ENCODE measurements around the gene ACAP1.

ACAP1 gene, protein sequence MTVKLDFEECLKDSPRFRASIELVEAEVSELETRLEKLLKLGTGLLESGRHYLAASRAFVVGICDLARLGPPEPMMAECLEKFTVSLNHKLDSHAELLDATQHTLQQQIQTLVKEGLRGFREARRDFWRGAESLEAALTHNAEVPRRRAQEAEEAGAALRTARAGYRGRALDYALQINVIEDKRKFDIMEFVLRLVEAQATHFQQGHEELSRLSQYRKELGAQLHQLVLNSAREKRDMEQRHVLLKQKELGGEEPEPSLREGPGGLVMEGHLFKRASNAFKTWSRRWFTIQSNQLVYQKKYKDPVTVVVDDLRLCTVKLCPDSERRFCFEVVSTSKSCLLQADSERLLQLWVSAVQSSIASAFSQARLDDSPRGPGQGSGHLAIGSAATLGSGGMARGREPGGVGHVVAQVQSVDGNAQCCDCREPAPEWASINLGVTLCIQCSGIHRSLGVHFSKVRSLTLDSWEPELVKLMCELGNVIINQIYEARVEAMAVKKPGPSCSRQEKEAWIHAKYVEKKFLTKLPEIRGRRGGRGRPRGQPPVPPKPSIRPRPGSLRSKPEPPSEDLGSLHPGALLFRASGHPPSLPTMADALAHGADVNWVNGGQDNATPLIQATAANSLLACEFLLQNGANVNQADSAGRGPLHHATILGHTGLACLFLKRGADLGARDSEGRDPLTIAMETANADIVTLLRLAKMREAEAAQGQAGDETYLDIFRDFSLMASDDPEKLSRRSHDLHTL

DNA sequence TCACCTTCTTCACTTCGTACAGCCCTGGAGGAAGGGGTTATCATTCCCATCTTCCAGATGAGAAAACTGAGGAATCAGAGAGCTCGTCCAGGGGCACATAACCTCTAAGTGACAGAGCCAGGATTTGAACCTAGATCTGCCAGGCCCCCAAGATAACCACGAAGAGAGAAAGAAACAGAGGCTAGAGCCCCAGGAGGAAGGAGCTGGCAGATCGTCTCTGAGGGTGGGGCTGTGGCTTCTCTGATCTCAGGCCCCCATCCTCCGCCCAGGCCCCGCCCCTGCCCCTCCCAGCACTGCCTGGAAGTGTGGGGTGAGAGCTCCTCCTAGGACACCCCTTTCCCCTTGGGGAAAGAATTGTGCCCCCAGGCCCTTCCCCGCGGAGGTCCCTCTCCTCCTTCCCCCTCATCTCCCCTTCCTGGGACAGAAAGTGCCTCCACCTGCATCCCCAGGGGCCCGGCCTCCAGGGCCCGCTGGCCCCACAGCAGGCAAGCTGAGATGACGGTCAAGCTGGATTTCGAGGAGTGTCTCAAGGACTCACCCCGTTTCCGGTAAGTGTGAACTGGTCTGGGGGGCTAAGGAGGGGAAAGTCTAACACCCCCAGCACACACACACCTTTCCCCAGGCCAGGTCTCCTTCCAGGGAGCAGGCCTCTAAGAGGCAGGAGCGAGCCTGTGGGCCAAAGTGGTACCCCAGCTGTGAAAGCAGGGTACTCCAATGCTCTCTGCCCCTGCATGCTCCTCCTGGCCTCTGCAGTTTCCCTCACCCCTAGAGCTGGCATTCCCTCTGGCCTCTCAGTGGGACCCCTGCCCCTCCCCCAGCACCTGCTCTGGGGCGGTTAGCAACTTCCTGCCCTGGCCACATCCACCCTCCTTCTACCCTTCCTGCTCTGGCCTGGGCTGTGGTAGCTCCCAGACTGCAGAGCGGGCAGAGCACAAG is at the start of gene ACAP1:
TSS of gene ACAP1 (plus strand) at position 290 of the 936 bp plus-strand sequence. CDS start at position 496, 206 bp downstream.
- DNase-seq, result peak; percentile 88

DNA sequence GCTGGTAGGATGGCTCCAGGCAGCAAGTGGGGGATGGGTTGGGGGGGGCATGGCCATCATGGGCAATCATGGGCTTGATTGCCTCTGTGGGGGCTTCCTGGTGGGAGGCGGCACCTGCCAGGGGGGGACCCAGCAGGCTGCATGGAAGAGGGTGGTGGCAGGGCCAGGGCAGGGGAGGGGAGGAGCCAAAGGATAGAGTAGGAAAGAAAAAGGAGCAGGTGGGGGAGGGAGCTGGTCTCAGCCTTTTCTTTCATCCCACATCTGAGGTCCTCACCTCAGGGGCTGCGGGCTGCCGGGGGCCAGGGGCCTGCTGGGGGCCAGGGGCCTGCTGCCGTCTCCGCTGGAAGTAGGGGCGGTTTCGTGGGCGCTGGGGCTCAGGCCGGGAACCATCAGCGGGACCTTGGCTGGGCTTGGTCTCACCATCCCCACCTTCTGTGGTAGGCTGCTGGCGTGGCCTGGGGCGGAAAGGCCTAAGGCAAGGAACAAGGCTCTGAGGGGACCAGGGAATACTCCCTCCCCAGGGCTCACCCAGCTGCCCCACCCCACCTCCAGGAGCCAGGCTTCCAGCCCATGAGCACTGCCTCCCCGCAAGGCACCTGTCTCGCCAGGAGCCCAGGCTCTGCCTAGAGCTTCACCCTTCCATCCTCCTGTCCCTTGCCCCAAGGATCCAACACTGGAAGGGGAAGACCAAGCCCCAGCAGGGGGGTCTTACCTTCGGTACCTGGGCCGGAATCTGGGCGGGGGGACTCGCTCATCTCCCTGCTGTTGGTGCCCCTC is 46.9 kb upstream of the ACAP1 start:
- DNase-seq, result no peak

GRCh38 chr17:7290166-7290565 is 46.2 kb upstream of the ACAP1 start:
- no peak for DNase-seq

DNA sequence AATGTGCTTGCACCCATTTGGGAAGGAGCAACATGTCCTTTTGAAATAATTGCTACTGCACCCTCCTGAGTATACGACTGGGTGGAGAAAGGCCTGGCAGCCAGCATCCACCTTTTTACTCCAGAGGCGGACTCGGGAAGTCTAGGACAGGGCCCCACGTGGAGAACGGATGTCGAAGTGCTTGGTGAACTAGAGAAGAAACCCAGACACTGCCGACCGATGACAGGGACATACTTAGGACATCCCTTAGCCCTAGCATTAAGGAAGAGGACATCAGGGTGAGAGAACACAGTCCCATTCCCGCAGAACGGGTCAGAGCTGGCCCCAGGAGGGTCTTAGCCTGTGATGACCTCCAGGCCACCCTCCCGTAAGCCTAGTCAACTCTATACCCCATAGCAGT is 45.6 kb upstream of the ACAP1 start:
- no peak for DNase-seq

DNA sequence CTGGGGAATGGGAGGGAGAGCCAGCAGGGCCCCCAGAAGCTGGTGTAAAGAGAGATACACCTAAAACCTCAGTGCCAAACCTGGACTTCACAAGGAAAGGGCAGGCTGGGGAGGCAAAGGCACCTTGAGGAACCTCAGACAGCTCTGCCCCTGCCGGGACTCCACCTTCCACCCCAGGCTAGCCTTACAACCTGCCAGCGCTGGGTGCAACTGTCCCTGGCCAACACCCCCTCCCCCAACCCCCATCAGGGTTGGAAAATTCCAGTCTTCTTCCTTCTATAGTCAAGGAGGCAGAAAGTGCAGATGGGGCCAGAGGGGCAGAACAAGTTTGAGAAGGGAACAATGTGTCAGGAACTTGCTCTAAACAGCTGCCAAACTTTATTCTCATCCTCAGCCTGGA is 44.1 kb upstream of the ACAP1 start:
- no peak for DNase-seq

GRCh38 chr17:7292729-7293128 is 43.6 kb upstream of the ACAP1 start:
- no peak for DNase-seq

DNA sequence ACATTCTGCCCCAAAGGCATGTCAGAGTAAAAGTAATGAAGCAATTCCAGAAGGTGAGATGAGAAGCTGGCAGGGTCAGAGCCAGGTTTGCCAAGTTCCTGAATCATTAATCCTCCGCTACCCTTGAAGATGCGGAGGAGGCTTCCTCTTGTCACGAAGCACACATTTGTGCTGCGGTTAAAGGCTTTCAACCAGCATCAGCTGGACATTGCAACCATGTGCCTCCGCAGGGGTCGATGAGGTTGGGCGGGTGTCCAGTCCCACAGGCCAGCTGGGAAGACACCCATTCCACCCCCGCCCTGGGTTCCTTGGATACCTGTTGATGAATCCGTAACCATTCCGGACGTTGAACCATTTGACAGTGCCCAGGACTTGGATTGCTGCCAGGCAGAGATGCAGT is 43.2 kb upstream of the ACAP1 start:
- DNase-seq, result no peak

- DNase-seq, result peak; percentile 26
Observed at GRCh38 chr17:7293816-7294613, 42.3 kb upstream of the ACAP1 start.

DNA sequence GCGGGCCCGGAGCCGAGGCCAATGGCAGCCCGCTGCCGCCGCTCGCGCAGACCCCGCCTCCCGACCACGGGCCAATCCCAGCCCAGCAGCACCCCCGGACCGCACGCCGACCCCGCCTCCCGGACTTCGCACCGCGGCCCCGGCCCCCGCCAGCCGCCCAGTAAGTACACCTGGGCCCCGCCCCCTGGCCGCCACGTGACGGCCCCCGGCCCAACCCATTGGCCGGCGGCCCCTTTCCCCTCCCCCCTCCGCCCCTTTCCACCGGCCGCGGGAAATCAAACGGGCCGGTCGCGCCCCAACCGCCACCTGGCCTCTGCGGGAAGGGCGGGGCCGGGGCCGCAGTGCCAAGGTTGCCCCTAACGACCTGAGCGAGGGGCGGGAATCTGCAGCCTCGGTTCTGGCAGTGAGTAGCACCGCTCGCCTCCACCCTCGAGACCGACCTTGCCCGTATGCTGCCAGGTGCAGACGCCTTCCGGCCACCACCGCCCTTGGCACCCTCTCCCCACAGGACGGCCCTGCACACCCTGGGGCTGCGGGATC is 41.6 kb upstream of the ACAP1 start, which contains the start of gene YBX2:
TSS of gene YBX2 (minus strand) at position 26 of the 540 bp plus-strand sequence. CDS start 139 bp downstream, outside the sequence.
- peak; percentile 84 for DNase-seq

DNA sequence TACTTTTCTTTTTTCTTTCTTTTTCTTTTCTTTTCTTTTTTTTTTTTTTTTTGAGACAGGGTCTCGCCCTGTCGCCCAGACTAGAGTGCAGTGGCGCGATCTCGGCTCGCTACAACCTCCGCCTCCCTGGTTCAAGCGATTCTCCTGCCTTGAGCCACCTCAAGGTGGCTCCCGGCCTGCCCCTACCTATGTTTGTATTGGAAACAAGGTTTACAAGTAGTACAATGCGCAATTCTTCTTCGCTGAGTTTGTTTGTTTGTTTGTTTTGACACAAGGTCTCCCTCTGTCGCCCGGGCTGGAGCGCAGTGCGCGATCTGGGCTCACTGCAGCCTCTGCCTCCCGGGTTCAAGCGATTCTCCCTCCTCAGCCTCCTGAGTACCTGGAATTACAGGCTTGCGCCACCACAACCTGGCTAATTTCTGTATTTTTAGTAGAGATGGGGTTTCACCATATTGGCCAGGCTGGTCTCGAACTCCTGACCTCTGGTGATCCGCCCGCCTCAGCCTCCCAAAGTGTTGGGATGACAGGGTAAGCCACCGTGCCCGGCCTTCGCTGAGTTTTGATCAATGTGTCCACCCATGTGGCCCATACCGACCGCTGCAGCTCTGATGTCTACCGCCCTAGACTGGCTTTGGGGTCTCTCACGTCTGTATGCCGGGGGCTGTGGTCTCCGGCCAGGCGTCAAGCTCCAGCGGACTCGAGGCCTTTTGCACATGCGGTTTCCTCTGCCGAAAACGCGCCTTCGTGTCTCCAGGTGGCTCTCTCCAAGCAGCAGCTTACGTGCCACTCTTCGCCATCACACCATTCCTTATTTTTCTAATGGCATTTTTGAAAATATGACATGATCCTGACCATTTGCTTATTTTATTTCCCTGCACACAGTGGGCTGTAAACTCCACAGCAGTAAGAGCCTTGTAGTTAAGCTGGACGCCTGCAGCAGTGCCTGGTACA is 40.8 kb upstream of the ACAP1 start:
- peak; percentile 5 for DNase-seq

DNA sequence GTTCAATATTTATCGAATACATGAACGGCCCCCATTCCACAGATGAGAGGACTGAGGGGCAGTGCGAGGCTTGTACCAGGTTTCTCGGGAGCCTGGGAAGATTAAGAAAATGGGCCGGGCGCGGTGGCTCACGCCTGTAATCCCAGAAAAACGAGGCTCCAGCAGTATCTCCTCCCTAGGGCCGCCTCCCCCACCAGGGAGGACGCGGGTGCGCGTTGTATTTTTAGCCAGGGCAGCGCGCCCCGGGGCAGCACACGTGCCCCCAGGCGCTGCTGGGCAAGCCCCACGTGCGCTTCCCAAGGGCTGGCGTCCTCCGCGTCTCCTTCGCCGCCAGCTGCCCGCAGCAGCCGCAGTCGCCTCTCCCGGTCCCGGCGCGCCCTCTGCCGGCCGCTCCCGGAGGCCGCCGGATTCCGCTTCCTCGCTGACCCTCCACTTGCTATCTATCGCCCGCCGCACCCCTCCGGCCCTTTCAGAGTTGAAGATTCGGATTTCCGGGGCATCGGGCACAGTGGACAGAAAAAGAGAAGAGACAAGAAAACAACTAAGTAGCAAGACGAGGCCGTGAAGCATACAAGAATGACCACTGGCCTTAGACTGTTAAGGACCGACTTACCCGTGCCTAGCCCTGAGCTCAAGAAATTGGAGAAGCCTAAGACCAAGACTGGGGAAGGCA is 40.0 kb upstream of the ACAP1 start:
- DNase-seq, result peak; percentile 71

DNA sequence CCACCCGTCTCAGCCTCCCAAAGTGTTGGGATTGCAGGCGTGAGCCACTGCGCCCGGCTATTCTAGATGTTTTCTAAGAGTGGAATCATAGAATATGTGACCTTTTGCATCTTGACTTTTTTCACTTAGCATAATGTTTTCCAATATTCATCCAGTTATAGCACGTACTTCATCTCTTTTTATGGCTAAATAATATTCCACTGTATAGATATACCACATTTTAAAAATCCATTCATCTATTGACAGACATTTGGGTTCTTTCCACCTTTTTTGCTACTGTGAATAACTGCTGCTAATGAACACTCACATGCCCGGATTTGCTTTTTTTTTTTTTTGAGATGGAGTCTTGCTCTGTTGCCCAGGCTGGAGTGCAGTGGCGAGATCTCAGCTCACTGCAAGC is 32.1 kb upstream of the ACAP1 start:
- DNase-seq, result no peak

DNA sequence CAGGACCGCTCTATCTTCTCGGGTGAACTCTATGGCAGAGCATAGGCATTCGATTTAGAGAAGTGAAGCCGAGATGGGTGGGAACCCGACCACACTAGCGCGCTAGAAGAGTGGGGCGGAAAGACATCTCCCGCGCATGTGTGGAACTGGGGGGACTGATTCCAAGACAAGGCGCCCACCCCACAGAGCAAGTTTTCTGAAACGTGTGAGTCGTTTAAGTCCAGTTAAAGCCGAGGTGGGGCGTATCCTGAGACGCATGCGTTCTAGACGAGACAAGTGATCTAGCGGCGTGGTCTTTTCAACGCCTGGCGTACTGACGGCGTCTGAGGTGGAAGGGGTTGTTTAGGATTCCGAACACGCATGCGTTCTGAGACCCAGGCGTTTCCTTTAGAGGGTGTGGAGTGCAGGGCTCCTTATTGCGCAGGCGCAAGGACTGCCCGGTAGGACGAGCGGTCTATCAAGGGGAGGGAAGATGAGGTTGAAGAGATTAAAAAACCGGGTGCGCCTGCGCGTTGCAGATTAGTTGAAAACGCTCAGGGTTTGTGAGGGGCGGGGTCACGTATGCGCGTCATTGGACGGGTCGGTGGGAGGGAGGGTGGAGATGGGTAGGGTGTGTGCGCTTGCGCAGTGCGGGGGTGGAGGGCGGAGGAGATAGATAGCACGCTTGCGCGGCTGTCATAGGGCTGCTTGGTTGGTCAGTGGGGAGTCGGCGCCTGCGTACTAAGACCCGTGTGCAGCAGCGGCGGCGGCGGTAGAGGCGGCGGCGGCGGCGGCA is 29.2 kb upstream of the ACAP1 start, which contains the start of gene EIF5A:
TSS of gene EIF5A (plus strand) at position 718 of the 775 bp plus-strand sequence. CDS start 2,008 bp downstream, outside the sequence.
- DNase-seq, result peak; percentile 100

- DNase-seq, result no peak
Observed at GRCh38 chr17:7307686-7308624, 28.4 kb upstream of the ACAP1 start.

GRCh38 chr17:7308625-7309433 is 27.5 kb upstream of the ACAP1 start:
- peak; percentile 97 for DNase-seq

DNA sequence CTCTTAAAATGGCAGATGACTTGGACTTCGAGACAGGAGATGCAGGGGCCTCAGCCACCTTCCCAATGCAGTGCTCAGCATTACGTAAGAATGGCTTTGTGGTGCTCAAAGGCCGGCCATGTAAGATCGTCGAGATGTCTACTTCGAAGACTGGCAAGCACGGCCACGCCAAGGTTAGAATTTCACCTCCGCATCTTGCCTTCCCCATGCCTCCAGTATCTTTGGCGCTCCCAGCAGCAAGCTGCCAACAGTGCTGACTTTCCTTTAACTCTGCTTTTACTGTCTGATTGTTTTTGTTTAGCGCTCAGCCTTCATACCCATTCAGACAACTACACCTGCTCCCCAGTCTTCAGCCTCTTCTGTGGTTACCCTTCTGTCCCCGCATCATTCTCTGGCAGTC is 26.7 kb upstream of the ACAP1 start:
- DNase-seq, result no peak

Data from CD4-positive, alpha-beta T cell treated with Interleukin-17A for 1 hour (primary cell).